GM19099 (cell line): ENCODE data around the gene PLAA.

Source experiments
- POLR2A ChIP-seq: IDR thresholded peaks from 3 replicates; pipeline ENCODE4 v1.6.1; 2011; ENCODE audit warnings: low read depth; ENCODE audit not compliant: insufficient read length; ENCODE audit errors: extremely low read depth

Gene PLAA

DNA sequence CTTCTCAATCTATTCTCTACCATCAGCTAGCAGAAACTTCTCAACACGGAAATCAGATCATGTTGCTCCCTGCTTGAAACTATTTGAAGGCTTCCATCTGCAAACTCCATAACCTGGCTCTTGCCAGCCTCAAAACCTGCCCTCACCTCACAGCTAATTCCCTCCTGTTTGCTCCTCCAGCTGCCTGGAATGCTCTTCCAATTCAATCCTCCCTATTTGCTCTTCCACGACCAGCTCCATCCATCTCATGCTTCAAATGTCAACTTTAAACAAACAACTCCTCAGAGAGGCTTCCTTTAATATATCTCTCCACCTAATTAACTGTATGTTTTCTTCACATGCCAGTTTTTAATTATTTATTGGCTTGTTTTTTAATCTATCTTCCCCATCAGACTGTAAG lies 1.5 kb downstream of the PLAA start:
- TF ChIP-seq POLR2A = no peak

DNA sequence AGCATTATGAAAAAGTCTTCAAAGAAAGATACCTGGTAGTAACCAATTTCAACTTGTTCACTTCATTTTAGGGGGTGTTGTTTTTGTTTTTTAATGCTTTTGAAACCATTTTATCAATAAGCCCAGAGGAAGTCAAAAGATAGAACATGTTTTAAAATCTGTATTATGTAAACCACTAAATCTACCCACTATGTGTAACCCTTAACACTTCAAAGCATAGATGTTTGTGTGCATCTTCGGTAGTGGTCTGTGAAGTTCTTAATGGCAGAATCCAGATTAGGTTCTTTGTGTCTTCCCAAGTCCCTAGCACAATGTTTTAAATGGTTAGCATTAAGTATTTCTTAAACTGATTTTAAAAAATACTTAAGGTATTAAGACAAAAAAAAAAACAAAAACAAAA lies 6.3 kb downstream of the PLAA start:
- TF ChIP-seq POLR2A = no peak

DNA sequence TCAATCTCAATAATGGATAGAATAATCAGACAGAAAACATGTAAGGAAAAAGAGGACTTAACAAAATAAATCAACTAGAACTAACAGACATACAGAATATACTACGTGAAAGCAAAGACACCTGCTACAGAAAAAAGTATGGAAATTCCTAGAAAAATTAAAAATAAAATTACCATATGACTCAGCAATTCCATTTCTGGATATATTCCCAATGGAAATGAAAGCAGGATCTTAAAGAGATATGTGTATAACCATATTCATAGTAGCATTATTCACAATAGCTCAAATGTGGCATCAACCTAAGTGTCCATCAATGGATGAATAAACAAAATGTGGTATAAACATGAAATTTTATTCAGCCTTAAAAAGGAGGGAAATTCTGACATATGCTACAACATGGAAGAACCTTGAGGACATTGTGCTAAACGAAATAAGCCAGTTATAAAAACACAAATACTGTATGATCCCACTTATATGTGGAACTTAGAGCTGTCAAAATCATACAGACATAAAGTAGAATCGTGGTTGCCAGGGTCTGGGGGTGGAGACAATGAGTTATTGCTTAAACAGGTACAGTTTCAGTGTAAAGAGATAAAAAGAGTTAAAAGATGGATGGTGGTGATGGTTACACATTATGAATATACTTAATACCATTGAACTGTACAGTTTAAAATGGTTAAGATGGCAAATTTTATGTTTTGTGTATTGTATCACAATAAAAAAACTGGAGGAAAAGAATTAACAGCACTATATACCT lies 6.9 kb downstream of the PLAA start:
- no peak for TF ChIP-seq POLR2A

DNA sequence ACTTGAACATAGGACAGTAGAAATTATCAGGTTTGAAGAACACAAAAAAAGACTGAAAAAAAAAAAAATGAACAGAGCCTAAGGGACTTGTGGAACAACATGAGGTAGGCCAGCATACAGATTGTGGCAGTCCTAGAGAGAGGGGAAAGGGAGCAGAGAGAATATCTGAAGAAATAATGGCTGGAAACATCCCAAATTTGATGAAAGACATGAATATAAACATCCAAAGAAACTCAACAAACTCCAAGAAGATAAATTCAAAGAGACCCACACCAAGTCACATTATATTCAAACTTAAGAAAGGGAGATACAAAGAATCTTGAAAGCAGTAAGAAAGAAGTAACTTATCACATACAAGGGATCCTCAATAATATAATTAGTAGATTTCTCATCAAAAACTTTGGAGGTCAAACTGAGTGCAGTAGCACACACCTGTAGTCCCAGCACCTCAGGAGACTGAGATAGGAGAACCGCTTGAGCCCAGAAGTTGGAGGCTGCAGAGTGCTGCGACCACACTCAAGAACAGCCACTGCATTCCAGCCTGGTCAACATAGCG lies 9.1 kb downstream of the PLAA start:
- no peak for TF ChIP-seq POLR2A

DNA sequence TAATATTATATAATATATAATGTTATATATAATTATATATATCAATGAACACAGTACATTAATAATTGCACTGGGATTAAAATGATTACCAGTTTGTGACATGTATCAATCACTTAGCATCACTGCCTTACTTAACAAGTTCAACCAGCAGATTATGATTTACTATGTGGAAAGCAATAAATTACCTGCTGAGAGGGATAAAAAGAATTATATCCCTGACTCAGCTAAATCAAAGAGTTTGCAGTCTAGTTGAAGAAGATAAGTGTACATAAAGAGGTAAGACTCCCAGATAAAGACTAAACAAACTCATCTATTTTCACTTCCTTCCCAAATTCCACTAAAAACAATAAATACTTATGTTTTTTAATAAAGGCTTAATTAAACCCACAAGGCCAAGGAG lies 11.2 kb downstream of the PLAA start:
- TF ChIP-seq POLR2A = no peak

DNA sequence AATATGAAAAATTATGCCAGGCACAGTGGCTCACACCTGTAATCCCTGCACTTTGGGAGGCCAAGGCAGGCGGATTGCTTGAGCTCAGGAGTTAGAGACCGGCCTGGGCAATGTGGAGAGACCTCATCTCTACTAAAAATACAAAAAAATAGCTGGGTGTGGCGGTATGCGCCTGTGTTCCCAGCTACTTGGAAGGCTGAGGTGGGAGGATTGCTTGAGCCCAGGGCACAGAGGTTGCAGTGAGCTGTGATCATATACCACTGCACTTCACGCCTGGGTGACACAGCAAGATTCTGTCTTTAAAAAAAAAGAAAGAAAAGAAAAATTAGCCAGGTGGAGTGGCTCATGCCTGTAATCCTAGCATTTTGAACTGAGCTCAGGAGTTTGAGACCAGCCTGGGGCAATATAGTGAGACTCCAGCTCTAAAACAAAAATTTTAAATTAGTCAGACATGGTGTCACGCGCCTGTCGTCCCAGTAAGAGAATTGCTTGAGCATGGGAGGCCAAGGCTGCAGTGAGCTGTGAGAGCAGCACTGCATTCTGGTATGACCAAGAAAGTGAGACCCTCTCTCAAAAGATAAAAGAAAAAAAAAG lies 18.0 kb downstream of the PLAA start:
- no peak for TF ChIP-seq POLR2A

DNA sequence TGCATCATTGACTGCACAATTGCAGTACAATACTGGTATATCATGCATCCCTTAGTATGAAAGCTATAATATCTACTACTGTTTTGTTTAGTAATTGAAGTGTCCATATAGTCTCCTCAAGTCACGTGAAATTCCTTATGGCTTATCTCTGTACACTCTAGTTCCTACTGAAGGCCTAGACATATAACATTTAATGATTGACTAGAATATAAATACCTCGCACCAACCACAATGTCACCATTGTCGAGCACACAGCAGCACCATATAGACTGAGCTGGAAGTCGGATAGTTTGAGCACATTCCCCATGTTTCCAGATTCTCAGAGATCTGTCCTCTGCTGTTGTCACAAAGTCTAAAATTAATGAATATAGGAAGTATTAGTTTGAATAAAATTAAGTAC lies 21.4 kb downstream of the PLAA start:
- no peak for TF ChIP-seq POLR2A

DNA sequence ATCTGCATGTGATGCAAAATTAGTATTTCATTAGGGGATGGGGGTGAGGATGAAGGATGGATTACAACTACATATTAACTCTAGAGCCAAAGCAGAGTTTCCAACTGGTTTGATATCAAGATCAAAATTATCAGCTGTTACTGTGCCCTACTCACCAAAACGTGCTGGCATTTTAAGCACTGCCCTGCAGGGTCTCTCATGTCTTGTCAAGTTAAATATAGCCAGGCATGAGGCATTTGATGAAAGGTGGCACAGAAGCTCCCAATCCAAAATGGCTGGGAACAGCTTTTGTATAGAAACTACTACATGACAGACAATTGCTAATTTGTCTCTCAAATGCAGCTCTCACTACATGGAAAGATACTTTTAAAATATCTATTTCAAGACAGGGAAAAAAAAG lies 27.3 kb downstream of the PLAA start:
- TF ChIP-seq POLR2A = no peak

DNA sequence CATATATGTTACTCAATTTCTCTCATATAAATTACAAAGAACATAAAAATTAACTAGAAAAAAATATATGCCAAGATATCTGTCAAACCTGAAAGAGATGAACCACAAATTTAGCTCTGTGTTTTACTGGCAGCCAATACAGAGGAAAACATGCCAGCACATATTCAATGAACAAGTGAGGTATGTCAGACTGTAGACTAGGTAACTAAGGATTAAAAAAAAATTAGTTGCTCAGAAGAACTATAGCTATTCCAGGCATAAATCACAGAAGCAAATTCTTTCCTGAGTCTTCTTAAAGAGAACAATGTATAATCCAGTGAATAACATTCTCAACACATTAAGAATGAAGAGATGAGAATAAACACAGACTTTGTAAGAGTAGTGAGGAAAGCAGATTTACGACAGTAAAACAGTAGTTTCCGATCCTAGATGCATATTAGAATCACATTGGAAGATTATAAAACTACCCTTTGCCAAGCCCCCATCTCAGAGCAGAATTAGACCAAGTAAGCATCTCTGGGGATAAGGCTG lies 33.8 kb downstream of the PLAA start:
- TF ChIP-seq POLR2A = no peak

DNA sequence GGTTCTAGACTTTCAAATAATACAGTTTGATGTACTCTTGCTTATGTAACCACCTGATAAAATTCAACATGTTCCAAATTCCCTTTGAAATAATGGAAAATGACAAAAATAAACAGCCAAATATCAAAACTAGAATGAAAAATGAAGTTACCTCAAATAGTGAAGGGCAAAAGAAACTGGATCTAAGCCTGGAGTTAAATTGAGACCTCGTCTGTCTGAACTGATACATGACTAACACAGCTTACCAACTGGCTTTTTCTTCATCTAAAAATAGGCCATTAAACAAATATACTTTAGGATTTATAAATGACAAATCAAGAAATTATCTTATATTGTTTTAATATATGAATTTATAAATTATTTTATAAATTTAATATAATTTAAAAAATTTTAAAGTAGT lies 42.4 kb downstream of the PLAA start:
- TF ChIP-seq POLR2A = no peak

DNA sequence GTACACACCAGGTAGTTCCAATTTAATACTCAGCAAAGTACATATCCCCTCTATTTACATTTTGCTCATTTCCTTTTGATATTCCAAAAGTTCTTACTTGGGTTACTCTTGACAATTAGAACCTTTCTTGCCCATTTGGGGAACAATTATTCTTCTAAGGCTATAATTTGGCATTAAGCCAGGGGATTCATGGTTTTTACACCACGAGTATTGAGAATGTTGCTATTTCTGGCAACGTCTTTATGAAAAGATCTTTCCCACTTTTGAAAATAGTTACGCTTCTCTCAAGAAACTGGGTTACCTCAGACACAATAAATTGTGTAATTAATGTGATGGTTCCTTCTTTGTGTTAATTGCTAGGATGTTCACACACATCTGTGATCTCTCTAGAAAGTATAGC lies 43.0 kb downstream of the PLAA start:
- no peak for TF ChIP-seq POLR2A

DNA sequence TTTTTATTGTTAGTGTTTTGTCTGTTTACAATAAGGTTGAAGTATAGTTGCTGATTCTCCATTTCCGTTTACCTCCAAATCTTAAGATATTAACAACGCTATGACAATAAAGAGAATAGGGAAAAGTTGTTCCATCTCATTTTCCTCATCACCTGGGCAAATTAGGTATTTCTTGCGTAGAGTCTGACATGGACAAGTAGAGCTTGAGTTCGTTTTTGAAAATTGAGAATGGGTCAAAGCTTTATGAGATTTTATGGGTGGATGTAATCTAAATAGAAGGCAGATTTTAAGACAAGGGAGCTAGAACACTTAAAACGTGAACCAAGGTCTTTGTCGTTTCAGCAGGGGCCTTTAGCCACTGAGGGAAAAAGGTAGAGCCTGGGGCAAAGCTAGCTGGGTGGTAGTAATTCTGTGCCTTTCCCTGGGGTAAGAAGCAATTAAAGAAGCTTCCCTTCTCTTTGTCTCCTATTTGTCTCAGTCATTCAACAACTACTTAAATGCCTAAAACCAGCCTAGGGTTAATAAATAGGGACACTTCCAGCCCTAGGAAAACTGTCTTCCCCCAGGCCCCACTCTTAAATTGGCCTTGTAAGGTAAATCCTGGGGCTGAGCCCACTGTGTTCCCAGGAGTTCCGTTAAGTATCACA lies 53.9 kb downstream of the PLAA start:
- no peak for TF ChIP-seq POLR2A

DNA sequence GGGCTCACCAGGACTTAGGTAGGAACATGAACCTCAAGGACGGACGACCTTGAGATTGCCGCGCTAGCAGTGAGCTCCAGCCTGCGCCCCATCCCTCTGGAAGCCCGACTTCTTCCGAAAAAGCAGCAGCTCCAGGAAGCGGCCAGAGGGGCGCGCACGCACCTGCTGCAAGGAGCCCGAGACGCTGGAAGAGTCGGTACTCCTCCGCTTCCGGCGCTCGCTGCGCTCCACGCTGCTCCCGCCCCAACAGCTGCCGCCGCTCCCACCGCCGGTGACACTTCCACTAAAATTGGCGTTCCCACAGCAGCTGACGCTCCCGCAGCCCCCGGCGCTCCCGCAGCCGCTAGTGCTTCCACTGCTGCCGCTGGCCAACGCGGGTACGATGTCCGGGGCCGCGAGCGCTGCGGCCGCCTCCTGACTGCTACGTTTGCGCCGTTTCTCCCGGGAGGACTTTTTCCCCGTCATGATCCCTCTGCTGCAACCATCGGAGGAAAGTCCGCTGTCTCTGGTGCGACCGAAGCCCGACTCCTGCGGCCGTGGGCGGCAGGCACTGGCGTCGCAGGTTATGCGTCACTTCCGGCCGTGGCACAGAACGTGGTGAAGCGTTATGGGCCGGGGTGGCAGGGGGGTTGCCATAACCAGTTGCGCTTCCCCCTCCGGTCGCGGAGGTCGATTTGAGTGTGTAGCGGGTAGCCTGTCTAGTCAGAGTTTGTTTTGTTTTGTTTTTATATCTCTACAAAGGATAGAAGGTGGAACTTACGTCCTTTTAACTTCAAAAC lies 54.6 kb downstream of the PLAA start, which contains the start of gene CAAP1:
TSS of gene CAAP1 (minus strand) at position 552 of the 779 bp plus-strand sequence. CDS start at position 465, 87 bp downstream.
- peak; percentile 96 for TF ChIP-seq POLR2A

DNA sequence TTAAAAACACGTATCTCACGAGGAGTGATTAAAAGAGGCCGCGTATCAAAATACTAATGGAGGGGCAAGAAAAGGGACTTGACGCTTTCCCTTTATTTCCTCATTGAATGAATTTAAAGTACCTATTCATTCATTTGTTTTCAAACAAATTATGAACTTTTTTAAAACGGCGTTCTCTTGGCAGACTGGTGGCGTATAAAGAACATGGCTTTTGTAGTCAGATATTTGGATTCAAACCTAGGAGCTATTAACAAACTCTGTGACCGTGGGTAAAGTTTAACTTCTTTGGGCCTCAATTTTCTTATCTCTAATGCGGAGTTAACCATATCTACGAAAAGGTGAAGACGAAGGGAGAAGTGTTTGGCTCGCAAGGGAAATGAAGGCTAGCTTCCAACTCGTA lies 55.3 kb downstream of the PLAA start:
- no peak for TF ChIP-seq POLR2A

DNA sequence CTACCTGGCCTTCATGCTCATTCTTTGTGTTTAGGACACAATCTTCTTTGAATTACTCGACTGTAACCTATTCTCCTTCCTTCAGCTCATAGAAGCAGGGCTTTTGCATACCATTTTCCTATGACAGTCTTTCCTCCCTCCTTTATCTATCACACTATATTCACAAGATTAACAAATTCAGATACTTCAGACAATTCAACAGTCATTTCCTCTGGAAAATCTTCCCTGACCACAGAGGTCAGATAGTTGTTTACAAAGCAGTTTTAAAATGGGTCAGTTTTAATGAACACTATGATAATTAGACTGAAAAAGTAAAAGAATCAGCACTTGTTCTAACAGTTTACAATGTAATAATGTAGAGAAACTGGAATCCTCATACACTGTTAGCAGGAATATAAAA lies 58.8 kb downstream of the PLAA start:
- no peak for TF ChIP-seq POLR2A
